GM15510 (cell line): ENCODE results near the gene METTL22.

Experiments
- POLR2A ChIP-seq: IDR thresholded peaks from 3 replicates; pipeline ENCODE4 v1.6.1; 2011; ENCODE audit warnings: borderline replicate concordance; ENCODE audit not compliant: insufficient read length; ENCODE audit errors: extremely low read depth

Gene METTL22, protein sequence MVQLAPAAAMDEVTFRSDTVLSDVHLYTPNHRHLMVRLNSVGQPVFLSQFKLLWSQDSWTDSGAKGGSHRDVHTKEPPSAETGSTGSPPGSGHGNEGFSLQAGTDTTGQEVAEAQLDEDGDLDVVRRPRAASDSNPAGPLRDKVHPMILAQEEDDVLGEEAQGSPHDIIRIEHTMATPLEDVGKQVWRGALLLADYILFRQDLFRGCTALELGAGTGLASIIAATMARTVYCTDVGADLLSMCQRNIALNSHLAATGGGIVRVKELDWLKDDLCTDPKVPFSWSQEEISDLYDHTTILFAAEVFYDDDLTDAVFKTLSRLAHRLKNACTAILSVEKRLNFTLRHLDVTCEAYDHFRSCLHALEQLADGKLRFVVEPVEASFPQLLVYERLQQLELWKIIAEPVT

DNA sequence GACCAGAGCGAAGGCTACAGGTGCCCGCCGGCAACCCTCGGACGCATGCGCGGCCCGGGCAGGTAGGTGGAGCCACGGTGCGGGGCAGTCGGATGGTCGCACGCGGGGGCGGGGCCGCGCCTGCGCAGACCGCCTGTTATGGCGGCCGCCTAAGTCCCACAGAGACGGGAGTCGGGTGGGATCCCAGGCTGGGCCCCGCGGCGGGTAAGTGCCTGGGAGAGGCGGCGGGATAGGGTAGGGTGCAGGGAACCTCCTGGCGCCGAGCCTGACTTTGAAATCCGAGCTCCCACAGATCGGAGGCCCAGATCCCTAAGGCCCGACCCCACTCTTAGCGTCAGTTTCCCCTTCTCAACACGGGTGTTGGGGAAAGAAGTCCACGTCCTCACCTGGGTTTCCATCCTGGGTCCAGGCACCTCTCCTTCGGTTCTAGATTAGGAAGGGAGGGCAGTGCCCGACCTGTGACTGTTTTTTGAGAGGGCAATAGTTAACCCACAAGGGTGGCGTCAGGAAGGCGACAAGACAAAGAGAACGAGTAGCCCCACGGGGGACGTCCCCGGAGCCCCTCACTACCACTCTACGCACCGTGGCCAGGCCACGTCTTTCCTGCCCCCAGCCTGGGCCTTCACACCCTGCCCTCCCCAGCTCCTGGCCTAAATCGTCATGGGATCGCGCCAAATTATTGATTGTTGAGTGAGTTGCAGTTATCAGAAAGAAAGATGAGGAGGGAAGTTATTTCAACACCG lies at the start of gene METTL22:
METTL22 (plus strand) TSS at position 127 of the 743 bp plus-strand sequence. CDS start 3,968 bp downstream, outside the sequence.
- TF ChIP-seq POLR2A, result peak; percentile 82

DNA sequence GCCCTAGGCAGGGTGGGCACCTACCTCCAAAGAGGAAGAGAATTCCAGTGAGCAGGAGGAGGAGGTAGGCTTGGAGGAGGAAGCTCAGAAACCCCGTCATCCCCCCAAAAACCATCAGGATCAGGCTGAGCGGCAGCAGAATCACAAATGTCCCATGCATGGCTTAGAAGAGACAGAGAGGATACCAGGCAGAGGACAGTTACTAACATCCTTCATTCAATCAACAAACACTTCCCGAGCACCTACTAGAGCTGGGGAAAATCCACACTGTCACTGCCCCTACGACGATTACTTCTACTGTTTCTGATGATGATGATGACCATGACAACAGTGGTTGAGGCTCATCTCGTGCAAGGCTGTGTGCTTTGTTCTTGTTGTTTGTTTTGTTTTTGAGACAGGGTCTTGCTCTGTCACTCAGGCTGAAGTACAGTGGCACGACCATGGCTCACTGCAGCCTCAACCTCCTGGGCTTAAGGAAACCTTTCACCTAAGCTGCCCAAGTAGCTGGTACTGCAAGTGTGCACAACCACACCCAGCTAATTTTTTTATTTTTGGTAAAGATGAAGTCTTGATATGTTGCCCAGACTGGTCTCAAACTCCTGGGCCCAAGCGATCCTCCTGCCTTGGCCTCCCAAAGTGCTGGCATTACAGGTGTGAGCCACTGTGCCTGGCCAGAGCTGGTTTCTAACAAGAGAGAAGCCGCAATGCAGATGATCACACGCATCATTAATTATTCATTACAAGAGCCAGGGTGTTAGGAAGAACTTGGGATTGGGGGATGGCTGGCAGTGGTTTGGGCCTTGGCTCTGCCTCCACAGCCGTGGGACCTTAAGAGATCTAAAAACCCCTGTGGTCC lies 49.2 kb upstream of the METTL22 start:
- no peak for TF ChIP-seq POLR2A

DNA sequence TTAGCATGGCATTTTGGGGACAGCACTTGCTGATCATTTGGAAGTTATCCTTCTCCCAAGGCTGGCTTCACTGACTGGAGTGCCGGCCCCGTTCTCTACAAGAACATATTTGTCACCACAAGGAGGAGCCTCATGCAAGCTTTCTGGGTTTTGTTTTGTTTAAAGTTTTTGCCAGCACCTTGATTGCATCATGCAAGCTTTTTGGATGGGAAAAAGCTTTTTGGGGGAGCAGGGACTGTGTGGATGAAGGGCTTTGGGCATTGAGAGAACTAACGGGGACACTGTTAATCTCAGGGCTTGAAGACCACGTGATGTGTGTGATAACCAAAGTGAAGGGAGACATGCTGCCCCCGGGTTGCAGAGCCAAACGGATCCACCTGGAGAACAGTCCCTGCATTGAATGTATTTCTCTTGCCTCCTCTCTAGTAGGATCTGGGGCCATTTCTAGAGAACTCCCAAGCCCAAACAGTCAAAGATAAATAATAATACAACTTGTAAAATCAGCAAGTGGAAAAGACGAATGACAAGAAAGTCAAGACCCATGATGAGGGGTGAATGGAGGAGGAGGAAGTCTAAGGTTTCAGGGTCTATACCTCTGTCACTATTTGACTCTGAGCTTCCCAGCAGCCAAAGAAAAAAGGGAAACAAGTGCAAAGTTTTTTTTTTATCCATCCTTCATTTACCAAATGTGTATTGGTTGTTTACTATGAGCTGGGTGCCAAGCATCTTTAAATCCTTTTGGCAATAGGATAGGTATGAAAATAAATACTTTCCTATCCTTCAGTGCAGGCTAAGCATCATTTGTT lies 48.4 kb upstream of the METTL22 start:
- no peak for TF ChIP-seq POLR2A

DNA sequence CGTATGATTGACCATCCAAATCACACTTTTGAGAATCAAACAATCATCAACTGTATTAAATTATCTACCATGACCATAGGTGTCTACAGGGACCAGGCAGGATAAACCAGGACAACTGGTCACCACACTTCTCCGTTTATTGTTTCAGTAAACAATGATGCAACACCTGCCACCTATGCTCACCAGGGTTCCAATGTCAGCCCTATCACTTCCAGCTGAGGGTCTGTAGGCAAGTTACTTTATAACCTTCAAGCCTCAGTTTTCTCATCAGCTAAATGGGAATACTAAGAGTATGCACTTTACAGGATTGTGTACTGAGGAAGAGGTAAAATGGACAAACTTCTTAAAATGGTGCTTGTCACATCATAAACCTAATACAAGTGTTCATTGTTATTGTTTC lies 46.1 kb upstream of the METTL22 start:
- no peak for TF ChIP-seq POLR2A

DNA sequence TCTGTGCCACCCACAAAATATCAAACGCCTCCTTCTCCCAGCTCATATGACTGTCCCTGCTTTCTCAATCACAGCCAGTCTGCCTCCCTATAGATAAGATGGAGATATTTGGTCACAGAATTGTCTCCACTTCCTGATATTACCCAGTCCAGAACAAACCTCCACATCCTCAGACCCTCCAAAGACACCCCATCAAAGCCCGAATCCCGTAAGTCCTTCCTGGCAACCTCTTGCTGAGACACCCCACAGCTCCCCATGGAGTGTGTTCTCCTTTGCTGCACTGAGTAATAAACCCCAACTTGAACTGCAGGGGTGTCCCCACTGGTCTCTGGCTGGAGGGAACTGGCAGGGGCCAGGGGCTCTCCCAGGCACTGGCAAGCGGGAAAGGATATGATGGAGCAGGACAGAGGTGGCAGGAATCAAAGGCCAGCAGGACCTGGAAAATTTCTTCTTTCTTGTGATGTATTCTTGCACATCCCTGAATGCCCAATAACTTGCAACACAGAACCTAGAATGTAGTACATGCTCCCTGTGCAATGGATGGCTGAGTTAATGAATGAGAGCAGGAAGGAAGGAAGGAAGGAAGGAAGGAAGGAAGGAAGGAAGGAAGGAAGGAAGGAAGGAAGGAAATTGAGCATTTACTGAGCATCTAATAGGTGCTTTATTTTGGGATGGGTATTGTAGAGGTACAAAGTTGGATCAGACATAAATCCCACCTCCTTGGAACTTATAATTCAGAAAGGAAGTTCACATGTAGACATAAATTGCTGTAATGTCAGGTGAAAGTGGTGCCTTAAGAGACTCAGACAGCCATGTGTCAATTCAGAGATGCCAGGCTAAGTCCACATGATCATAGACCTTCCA lies 45.1 kb upstream of the METTL22 start:
- no peak for TF ChIP-seq POLR2A

DNA sequence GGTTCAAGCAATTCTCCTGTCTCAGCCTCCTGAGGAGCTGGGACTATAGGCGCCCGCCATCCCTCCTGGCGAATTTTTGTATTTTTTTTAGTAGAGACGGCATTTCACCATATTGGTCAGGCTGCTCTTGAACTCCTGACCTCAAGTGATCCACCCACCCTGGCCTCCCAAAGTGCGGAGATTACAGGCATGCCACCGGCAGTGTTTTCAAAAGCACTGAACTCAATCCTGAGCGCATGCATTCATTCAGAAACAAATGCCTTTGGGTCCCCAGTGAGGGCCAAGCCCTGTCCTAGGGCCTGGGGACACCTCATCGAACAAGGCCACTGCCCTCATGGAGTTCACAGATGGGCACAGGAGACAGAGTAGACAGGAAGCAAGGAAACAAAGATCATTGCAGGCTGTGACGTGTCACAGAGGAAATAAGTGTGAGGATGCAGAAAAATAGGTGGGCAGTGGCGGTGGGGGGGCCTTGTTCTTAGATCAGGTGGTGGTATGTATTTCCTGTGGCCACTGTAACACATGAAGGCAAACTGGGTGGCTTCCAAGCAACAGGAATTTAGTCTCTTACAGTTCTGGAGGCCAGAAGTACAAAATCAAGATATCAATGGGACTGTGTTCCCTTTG lies 43.7 kb upstream of the METTL22 start:
- TF ChIP-seq POLR2A, result no peak

DNA sequence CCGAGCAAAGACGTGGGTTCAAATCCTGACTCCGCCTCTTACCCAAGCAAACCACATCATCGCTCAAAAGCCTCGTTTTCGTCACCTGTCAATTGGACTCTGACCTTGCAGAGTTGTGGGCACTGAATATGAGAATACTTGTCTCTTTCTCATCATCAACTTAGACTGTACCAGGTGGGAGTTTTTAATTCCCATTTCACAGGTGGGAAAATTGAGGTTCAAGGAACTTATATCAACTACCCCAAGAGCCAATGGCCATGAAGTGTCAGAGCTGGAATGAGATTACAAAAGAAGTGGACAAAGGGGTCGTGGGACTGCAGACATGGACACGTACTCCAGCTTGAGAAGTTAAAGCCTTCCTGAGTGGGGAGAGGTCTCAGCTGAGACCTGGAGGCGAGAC lies 41.9 kb upstream of the METTL22 start:
- no peak for TF ChIP-seq POLR2A

DNA sequence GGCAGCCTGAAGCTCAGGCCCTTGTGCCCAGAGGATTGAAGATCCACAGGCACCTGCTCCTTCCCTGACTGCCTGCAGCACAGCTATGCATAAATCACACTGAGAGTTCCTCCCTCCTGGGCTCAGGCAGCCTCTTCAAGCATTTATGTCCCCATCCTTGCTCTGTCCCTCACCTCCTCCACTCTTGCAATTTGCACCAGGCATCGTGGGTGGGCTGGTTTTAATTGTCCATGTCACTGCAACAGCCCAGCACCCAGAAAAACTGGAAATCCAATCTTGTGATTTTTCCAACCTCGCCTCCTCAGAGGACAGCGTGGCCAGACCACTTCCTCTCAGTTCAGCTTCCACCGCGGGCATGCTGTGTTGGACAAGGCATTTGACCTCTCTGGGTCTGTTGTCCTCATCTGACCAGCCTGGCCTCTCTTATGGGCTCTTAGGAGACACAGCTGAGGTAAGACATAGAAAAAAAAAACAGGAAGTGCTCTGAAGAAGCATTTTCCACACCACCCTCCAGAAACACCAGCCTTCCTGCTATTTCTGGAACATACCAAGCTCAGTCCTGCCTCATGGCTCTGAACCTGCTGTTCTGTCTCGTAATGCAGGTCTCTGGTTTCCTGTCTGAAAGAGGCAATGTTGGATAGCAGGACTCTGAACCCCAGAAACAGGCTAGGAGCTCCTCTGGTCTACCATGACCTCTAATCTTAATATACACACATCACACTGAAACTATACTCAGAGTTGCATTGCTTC lies 39.5 kb upstream of the METTL22 start:
- TF ChIP-seq POLR2A, result no peak

DNA sequence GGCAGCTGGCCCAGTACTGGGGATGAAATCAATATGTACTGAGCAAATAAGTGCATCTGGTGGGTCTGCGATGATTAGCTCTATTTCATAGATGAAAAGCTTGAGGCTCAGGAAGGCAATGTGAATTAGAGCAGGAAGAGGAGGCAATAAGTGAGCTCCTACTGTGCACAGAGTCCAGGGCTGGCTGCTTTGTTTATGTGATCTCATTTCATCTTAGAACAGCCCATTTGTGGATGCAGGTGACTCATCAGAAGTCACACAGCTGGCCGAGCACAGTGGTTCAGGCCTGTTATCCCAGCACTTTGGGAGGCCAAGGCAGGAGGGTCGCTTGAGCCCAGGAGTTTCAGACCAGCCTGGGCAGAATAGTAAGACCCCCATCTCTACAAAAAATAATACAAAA lies 38.3 kb upstream of the METTL22 start:
- no peak for TF ChIP-seq POLR2A

DNA sequence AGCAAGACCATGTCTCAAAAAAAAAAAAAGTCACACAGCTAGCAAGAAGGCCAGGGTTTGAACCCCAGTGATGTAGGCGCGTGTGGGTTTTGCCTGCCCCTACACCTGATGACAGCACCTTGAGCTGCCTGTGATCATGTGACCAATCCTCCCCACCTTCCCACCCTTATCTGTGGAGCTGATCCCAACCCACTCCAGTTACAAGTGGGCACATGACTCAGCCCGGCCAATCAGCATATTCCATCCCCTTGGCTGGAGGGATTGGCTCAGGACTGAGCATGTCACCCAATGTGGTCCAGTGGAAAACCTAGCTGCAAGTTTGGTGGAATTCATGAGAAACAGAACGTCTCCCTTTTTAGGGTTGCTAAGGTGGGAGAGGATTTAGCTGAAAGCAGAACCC lies 37.8 kb upstream of the METTL22 start:
- TF ChIP-seq POLR2A, result no peak

DNA sequence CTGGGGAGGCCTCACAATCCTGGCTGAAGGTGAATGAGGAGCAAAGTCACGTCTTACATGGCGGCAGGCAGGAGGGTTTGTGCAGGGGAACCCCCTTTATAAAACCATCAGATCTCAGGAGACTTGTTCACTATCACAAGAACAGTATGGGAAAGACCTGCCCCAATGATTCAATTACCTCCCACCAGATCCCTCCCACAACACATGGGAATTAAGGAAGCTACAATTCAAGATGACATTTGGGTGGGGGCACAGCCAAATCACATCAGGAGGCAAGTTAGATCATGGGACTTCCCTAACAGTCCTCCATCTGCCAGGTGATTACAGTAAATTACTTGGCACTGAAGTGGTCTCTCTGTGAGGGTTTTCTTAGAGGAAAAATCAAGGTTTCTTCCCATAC lies 36.5 kb upstream of the METTL22 start:
- TF ChIP-seq POLR2A, result no peak

DNA sequence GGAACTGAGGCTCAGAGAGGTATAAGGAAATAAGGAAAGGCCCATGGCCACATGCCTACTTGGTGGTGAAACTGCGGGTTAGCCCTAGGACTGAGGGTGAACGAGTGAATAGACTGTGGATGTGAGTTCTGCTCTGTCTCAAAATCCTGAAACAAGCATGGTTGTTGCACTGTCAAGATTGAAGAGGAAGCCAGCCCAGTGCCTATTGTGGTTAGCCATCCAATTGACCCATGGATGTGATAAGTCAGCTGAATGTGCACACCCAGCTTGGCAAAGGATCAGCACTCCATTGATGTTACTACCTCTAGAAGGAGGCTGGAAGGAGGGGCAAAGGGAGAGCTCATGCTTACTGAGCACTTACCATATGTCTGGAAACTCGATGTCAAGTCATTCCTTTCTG lies 35.6 kb upstream of the METTL22 start:
- no peak for TF ChIP-seq POLR2A

DNA sequence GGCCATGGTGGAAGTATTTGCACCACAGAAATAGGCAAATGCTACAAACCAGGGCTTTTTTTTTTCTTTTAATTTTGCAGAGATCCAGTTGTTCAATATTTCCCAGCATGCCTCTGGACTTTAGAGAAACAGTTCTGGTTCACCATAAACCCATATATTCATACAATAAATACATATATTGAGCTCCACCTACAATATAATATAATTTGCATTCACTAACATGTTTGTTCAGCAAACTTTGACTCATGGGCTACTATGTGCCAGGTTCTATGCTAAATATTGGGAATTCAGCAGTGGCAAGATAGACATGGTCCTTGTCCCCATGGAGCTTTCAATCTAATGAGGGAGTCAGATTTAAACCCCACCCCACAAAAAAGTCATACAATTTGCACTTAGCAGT lies 34.4 kb upstream of the METTL22 start:
- no peak for TF ChIP-seq POLR2A

DNA sequence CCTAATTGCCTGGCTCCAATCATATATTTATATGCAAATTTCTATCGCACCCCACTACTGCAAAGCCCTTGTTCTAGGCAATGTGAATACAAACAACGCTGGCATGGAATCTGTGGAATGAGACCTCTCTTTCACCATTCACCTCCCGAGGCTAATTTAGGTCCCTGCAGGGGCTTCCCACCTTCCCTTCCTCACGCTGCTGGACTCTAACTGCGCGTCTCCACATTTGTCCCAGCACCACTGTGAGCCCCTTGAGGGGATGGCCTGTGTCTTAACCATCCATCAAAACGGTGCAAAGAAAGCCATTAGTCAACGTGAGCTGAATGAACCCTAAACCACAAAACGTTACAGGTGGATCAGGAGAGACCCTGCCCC lies 32.8 kb upstream of the METTL22 start:
- TF ChIP-seq POLR2A, result no peak
